ENCODE results near the gene APPL1.

APPL1 gene, protein sequence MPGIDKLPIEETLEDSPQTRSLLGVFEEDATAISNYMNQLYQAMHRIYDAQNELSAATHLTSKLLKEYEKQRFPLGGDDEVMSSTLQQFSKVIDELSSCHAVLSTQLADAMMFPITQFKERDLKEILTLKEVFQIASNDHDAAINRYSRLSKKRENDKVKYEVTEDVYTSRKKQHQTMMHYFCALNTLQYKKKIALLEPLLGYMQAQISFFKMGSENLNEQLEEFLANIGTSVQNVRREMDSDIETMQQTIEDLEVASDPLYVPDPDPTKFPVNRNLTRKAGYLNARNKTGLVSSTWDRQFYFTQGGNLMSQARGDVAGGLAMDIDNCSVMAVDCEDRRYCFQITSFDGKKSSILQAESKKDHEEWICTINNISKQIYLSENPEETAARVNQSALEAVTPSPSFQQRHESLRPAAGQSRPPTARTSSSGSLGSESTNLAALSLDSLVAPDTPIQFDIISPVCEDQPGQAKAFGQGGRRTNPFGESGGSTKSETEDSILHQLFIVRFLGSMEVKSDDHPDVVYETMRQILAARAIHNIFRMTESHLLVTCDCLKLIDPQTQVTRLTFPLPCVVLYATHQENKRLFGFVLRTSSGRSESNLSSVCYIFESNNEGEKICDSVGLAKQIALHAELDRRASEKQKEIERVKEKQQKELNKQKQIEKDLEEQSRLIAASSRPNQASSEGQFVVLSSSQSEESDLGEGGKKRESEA

DNA sequence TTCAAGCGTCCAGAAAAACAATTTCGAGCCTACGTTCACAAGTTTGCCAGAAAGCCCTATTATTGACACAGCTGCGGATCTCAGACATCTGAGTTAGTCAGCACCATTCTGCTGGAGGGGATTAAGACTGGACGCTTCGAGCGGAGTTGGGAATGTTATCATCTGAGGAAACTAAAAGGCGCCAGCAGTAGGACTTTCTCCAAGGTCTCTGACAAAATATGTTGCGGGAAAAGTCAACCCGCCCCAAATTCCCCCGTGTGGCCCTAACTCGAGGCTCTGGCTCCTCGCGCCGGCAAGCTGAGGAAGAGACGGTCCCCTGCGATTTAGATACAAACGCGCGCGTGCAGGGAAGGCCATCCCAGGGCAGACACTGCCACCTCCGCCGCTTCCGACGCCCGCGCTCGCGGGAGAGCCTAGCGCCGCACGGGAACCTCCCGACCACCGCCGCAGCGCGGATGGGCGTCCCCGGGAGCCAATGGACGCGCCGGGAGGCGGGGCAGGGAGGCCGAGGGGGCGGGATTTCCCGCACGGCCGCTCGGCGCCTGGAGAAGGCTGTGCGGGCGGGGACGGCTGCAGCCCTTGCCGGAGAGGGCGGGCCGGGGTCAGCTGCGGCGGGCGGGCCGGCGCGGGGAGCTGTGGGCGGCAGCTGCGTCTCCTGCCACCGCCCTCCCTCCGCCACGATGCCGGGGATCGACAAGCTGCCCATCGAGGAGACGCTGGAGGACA is at the start of gene APPL1:
Gene APPL1 (plus strand): TSS at position 526 of the 726 bp plus-strand sequence. CDS start 155 bp downstream, at position 681.
- DNase-seq = peak; percentile 95 to 98 (median 98)

DNA sequence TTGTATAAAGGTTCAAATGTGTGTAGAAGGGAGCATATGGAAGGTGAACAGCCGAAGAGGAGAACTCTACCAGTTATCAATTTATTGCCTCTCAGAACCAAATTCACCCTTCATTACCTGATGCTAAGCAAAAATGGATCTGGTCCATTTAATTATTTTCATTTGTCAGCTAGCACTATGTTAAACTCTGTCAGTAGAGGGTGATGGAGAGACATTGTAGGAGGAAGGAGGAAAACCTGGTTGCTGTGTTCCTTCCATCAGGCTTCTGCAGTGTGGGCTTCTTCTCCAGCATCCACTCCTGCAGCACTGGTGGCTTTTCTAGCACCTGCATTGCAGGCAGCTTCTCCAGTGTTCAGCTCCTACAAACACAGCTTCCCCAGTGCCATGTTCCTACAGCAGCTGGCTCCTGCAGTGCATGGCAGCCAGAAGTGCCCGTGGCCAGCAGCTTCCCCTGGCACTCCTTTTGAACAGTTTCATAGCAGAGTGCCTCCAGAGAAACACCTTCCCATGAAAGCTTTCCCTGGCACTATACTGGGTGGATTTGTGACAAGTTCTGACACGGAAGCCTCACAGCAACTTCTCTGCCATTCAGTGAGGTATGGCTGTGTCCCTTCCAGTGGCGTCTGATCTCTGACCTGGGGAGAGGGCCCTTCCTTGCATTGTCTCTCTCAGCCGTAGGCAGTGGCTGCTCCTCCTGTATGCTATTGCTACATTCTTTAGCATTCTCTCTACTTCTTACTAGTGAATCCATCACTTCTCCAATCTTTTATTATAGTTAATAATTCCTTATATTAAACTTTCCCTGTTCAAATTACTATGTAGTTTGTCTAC is 47.7 kb upstream of the APPL1 start:
- DNase-seq = no peak

DNA sequence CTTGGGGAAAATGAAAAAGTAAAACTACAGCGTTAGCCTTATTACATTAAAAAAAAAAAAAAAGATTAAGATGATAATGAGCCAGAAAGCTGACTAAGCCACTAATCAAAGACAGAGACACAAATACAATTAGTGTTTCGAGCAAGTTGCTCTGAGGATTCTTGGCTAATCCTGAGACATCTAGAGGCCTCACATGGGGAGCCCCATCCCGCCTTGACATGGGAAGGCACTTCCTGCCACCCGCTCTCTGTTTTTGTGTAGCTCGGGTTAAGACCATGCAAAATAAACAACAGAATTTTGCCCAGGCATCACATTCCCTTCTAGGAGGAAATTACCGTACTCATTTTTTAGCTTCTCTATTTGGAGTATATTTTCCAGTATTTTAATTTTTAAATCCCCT is 43.0 kb upstream of the APPL1 start:
- no peak for DNase-seq

DNA sequence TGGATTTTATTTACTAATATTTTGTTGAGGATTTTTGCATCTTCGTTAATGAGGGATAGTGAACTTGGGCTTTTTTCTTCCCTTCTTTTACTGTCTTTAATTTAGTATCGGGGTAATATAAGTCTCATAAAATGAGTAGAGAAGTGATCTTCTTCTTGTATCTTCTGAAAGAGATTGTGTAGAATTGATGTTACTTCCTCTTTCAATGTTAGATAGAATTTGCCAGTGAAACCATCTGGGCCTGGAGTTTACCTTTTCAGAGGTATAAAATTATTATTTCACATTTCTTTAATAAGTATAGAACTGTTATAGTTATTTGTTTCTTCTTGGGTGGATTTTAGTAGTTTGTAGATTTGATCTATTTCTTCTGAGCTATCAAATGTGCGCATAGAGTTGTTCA is 35.5 kb upstream of the APPL1 start:
- no peak for DNase-seq

DNA sequence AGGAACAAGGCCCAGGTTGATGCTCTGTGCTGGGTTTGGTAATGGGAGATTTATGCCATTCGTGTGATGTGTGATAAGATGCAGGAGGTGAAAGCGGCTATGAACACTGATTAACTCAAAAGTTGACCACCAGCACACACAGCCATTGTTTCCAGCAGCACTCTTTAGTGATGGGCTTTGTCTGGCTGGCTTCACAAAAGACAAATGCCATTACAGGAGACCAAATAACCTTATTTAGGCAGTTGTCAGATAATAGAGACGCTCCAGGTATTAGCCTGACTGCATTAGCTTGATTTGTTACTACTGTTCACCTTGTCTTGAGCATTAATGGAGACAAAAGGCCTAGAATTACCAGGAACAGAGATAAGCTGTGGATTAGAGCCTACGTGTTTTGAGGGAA is 32.9 kb upstream of the APPL1 start:
- DNase-seq = no peak

DNA sequence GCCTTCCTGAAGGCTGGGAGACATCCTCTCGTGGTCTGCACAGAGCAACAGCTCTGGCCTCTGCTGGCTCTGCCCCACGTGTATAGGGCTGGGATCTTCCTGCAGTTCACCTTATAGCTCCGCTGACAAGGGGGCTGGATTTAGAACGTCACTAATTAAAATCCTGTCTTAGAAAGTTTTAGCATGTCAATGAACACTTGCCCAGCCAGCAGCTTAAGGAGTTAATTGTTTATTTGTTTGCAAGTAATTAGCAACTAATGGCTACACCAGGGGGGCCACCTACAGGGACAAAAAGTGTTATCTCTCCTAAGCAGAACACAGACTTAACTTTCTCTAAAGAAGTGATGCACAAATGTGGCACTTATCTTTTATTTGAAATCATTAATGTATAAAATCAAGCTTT is 27.6 kb upstream of the APPL1 start, which contains the start of gene HESX1:
Gene HESX1 (minus strand): TSS at position 84 of the 403 bp plus-strand sequence. CDS start 60 bp downstream, at position 24.
- DNase-seq = no peak

DNA sequence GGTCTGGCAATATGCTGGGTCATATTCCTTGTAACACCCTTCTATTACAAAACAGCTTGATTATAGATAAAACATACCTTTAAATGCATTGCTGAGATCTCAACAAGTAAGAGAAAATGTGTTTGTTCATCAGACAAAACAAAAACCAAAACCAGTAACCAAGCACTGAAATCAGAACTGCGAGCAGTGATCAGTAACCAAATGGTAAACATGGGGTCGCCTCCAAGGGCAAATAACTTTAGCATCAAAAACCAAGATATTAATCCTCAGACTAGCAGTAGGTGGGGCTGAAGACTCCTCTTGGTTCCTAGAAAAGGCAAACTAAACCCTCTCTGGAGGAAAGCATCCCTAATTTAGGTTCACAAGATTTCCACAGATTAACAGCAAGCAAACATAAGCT is 21.1 kb upstream of the APPL1 start:
- DNase-seq = no peak

DNA sequence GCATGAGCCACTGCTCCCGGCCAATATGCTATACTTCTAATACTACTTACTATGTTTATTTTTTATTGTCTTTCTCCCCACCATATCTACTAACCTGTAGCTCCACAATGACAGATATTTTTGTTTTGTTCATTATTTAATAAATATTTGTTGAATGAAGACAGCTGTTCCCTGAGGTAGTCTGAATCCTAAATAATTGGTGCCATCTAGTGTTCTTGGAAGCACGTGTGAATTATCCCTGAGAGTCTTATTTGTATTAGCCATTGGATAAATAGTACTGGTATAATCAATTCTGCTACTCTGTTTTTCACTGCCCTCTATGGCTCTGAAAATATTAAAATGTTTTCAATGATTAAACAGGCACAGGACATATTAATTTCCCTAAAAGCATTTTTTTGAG is 5.6 kb upstream of the APPL1 start:
- DNase-seq = peak in 1 of 3 donors; percentile 12

DNA sequence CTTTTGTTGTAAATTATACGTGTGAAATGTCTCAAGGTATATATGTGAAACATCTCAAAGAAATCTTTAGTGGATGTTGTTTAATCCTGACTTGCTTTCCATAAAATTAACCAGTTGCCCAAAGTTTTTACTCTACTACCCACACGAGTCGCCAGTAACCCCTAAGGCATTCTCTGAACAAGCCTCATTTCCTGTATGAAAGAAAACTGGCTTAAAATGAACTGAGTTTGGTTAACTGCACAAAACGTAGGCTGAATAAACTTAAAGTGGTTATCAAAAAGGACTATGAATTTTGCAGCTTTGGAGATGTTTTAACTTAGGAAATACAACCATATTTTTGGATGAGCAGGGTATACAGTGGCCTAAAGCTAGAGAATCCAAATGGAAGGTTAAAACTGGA is 2.7 kb upstream of the APPL1 start:
- no peak for DNase-seq

DNA sequence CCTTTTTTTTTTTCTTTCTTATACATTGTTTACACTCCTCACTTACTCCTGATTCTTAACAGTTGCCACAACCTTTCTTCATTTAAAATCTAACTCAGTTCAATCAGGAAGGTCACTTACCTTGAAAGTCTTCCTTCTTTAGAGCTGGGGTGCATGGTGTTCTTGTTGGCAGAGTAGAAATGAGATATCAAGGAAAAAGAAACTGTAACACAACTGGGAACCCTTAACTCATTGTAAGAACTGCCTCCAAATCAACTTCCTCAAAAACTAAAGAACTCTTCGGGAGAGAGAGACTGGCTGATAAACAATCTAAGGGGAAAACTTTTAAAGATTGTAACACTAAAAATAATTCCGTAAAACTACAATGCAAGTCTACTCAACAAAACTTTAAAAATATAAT is 1.4 kb upstream of the APPL1 start:
- peak; percentile 34 to 60 (median 54) for DNase-seq

DNA sequence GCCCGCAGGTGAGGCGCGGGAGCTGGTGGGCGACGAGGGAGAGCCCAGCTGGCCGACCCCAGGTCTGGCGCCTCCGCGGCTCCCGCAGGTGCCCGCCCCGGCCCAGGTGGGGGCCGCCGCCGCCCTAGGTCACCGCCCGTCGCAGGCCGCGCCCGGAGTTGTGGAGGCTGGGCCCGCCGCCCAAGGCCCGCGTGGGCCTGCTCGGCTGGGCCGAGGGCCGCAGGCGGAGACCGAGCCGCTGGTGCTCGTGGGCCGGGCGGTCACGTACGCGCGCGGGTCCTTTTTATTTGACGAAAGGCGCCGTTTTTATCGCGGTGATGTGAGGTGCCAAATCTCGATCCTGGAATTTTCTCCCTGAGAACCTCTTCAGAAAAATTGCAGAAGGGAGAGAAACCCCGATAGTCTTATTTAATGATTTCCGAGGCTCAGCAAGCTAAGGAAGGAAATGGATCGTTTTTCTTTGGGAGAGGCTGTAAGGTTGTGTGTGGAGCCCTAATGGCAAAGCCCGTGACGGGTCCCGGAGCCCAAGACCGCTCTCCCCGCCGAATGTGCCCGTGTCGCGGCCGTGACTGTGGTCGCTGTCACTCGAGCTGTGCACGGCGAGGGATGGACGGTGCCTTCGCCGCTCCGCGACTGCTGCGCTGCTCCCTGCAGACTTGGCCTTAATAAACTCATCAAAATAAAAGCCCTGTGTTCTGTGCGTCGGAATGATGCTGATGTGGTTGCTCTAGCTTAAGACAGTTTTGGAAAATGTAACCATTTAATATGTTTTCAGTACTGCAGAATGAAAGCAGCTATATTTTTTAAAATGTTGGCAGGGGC is 612 bp downstream of the APPL1 start:
- peak; percentile 41 to 69 (median 53) for DNase-seq

DNA sequence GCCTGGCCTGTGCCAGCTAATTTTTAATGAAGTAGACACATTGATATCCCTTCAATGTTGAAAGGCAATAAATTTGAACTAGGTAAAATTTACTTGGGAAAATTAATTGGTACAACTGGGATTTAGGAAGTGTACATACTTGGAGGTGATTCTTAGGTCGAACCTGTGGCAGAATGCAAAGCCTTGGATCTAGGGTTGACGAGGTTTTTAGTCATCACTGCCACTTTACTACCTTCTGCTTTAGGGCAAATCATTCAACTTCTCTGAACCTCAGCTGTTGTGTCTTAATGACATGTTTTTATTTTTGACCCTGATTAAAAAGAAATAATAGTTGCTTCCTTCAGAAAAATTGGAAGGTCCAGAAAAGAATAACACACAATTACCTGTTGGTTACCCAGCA is 2.5 kb downstream of the APPL1 start:
- peak in 1 of 3 donors; percentile 22 for DNase-seq

DNA sequence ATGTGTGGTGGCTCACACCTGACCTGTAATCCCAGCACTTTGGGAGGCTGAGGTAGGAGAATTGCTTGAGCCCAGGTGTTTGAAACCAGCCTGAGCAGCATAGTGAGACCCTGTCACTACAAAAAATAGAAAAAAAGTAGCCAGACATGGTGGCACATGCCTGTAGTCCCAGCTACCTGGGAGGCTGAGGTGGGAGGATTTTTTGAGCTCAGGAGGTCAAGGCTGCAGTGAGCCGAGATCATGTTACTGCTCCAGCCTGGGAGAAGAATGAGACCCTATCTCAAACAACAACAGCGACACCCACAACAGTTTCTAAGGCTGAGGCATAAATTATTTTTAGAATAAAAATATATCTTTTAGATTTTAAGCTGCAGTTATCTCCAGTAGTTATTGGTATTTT is 6.3 kb downstream of the APPL1 start:
- DNase-seq = no peak

DNA sequence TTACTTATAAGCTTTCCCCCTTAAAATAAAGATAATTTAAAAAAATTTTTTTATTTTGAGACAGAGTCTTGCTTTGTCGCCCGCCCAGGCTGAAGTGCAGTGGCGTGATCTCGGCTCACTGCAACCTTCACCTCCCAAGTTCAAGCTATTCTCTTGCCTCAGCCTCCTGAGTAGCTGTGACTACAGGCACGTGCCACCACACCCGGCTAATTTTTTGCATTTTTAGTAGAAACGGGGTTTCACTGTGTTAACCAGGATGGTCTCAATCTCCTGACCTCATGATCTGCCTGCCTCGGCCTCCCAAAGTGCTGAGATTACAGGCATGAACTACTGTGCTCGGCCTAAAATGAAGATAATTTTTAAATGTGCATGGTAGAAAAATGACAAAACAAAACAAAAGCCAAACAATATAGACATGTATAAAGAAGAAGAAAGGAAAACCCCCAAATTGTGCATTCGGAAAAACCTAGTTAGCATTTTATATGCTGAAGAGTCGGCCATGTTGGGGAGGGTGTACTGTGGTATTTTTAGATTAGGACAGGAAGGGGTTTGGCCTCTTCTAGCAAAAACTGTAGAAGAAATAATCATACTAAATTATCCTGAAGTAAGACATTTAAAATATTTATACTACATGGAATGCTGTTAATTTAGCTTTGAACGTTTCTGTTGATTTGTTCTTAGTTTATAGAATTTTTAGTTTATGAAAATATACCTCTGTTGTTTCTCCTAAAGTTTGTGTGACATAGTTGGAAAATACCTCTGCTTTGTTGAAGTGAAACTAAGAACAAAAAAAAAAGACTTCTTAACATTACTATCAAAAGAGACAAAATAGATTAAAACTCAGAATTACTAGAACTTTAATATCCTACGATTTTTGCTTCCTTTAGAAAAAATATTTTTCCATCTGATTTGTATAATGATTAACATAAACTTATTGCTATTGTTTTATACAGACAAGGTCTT is 7.4 kb downstream of the APPL1 start:
- peak in 2 of 3 donors; percentile 16 to 19 for DNase-seq

DNA sequence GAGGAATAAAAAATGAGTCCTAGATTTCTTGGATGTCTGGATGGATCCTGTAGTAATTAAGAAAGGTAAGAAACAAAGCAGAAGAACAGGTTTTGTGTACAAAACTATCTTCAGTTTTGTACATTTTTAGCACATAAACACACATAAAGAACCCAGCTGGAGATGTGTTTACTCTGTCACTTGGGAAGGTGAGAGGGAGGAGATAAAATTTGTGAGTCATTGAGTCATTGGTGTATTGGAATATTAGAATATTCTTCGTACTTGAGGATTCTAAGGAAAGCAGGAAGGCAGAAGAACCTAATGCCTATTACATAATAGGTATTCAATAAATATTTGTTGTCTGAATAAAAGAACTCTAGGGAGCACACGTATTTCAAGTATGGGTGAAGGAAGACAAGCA is 17.4 kb downstream of the APPL1 start:
- no peak for DNase-seq

DNA sequence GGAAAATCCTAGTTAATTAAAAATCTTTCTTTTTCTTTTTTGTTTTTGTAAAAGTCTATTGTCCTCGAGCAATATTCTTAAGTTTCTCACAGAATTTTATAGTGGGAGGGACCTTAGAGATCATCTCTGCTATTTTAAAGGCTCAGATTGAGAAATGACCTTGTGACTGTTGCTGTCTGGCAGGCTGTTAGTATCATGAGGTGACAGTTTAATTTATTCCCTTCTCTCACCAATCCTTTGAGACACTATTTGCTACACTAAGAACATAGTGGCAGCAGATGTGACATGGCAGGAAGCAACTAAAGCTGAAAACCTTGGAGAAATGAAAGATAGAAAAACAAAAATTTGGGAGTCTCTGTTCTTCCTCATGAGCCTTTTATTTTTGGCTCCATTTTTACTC is 24.9 kb downstream of the APPL1 start:
- no peak for DNase-seq

DNA sequence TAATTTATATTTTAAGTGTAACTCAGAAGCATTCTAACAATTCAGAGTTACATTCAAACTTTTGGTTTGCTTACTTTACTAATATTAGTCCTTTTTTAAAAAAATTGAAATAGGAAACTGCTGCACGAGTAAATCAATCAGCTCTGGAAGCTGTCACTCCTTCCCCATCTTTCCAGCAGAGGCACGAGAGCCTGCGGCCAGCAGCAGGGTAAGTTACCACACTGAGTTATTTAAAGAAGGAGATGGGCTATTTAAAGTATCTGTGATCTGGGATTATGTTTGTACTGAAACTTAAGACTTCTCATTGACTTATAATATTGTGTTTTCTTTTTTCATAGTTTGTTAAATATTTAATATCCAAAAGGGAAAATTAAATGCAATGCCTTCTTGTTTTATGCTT is 29.3 kb downstream of the APPL1 start:
- DNase-seq = no peak

DNA sequence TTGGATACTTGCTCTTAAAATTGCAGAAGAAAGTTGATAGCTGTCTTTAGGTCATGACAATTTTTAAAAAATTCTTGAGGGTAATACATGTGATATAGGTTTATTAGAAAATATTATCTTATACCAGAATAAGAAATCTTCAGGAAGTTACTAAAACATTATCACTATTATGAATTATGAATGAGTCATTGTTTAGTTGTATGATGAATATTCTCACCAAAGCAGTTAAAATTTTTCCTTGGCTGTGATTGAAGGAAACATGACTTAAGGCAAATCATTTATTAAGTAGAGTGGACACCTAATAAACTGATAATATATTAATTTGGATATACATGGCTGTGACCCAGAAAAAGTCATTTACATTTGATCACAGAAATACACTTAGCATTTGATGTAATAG is 30.1 kb downstream of the APPL1 start:
- DNase-seq = no peak

DNA sequence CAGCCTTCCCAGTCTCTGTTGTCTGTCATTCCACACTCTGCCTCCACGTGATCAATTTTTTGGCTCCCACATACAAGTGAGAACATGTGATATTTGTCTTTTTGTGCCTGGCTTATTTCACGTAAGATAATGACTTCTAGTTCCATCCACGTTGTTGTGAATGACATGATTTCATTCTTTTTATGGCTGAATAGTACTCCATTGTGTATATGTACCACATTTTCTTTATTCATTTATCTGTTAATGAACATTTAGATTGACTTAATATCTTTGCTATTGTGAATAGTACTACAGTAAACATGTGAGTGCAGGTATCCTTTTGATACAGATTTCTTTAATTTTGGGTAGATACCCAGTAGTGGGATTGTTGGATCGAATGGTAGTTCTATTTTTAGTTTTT is 33.6 kb downstream of the APPL1 start:
- DNase-seq = no peak

DNA sequence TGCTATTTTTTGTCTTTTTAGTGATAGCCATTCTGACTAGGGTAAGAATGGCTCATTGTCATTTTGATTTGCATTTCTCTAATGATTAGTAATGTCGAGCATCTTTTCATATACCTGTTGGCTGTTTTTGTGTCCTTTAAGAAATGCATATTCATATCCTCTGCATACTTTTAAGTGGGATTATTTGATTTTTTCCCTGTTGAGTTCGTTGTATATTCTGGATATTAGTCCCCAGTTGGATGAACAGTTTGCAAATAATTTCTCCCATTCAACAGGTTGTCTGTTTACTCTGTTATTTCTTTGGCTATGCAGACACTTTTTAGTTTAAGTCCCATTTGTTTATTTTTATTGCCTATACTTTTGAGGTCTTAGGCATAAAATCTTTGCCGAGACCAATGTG is 34.4 kb downstream of the APPL1 start:
- DNase-seq = no peak
